ENCODE results near the gene PGLYRP4. TPM values are rescaled to one million over a fixed set of nuclear protein-coding genes. Genes with fewer than 3 reads are reported as not detected.

Gene PGLYRP4
- total RNA-seq, 2 donors from 2014 or later, result not detected

DNA sequence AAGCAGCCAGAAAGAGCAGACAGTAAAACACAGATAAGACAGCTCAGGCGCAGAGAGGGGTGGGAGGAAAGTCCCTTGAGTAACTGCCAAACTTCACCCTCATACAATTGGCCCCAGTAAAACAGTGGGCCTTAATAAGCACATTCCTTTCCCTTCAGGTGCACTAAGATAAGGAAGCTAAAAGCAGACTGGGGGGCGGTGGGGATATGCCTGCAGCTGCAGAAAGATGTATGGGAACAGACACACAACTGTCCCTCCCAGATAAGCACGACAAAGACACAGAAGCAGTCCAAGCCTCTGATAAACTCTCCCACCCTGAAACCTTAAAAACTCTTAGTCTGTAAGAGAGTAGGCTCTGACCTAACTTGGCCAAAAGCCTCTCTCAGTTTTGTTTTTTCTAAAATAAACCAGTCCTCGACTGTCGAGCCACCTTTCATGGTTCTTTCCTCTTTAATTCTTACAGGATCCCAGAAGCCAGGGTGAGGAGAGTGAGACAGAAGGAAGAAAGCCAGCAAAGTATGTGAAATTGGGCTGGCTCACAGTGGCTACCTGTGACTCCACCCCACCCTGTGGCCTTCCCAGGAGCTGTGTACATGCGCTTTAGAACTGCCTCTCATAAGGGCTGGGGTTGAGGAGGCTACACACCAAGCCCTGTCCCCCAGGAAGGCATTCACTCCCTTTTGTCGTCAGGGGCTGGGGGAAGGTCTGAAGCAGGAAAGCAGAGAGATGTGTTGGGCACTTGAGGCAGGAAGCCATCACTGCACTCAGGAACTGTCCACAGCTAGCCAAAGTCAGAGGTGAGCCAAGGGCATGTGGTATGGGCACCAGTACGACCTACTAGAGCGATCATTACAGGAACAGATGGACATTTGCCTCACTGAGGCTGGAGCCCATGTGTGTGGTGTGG, 4.6 kb downstream of the PGLYRP4 start:
- no peaks in the 10 kb centered on the region for H3K9me3 ChIP-seq (ENCODE audit: control insufficient read depth, low read length)
- Mint-ChIP-seq H3K36me3 (ENCODE audit: low read depth) (no peaks in the 10 kb centered on the region), H3K4me3 (no peak overlapping the region), H3K4me1 (peaks cover 32% of the 10 kb centered on the region), H3K9me3 (no peaks in the 10 kb centered on the region), H3K27ac (no peak overlapping the region), H3K27me3 (ENCODE audit: insufficient read depth) (peaks cover 9% of the 10 kb centered on the region)
- H3K36me3 ChIP-seq (ENCODE audit: control insufficient read depth, insufficient read depth, low read length), result no peaks in the 10 kb centered on the region
- H3K4me3 ChIP-seq (ENCODE audit: low read length), result peak overlapping the region; percentile 51
- TF ChIP-seq, protein P1, sequence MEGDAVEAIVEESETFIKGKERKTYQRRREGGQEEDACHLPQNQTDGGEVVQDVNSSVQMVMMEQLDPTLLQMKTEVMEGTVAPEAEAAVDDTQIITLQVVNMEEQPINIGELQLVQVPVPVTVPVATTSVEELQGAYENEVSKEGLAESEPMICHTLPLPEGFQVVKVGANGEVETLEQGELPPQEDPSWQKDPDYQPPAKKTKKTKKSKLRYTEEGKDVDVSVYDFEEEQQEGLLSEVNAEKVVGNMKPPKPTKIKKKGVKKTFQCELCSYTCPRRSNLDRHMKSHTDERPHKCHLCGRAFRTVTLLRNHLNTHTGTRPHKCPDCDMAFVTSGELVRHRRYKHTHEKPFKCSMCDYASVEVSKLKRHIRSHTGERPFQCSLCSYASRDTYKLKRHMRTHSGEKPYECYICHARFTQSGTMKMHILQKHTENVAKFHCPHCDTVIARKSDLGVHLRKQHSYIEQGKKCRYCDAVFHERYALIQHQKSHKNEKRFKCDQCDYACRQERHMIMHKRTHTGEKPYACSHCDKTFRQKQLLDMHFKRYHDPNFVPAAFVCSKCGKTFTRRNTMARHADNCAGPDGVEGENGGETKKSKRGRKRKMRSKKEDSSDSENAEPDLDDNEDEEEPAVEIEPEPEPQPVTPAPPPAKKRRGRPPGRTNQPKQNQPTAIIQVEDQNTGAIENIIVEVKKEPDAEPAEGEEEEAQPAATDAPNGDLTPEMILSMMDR (conservative IDR thresholded peaks at IDR 0.05), result no peak
- DNase-seq, result peak; percentile 45
- H3K27me3 ChIP-seq (ENCODE audit: control insufficient read depth, insufficient read depth, low read length, poor library complexity, severe bottlenecking), result no peaks in the 10 kb centered on the region
- peaks cover 15% of the 10 kb centered on the region for H3K4me1 ChIP-seq (ENCODE audit: control insufficient read depth, insufficient read depth, low read length)
- H3K9ac ChIP-seq (ENCODE audit: extremely low read depth, low read length, poor library complexity, severe bottlenecking), result no peak overlapping the region
- 78 to 85% methylated on average over 3 to 9 of the region's 9 CpGs for WGBS, 2 experiments (ENCODE audit: insufficient coverage in 1 of 2, insufficient read length in 1 of 2)
- H3K27ac ChIP-seq (ENCODE audit: low read depth, low read length), result no peak overlapping the region

DNA sequence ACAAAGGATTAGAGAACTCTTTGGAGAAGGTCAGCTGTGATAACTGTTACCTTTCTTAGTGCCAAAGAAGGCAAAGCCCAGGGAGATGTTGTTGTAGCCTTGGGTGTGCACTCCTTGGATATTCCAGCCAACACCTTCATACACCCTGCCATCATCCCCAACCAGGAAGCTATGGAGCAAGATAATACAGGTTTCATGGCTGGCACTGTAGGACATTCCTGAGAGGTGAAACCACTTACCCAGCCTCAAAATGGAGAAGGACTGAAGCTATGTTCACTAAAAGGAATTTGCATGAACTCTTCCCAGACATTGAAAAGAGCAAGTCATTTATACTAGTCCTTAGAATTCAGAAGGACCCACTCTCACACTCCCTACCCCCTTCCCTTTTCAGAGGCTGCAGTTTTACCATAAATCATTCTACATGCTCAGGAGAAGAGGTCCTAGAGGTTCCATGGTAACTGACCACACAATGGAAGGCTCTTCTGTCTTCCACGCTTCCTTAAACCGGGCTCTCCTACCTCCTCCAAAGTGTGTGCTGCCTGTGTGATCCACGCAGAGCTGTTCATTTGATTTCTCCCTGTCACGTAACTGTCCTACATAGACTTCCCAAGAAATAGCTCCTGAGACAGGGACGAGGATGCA, 5.5 kb downstream of the PGLYRP4 start:
- peaks cover 32% of the 10 kb centered on the region for H3K4me1 Mint-ChIP-seq
- Histone ChIP-seq H3K4me3 (ENCODE audit: low read length) (peak overlapping the region; percentile 51), H3K4me1 (ENCODE audit: control insufficient read depth, insufficient read depth, low read length) (peaks cover 15% of the 10 kb centered on the region), H3K9ac (ENCODE audit: extremely low read depth, low read length, poor library complexity, severe bottlenecking) (no peak overlapping the region), H3K27ac (ENCODE audit: low read depth, low read length) (no peak overlapping the region), H3K9me3 (ENCODE audit: control insufficient read depth, low read length) (no peaks in the 10 kb centered on the region), H3K36me3 (ENCODE audit: control insufficient read depth, insufficient read depth, low read length) (no peaks in the 10 kb centered on the region), H3K27me3 (ENCODE audit: control insufficient read depth, insufficient read depth, low read length, poor library complexity, severe bottlenecking) (peaks cover 3% of the 10 kb centered on the region)
- H3K27me3 Mint-ChIP-seq (ENCODE audit: insufficient read depth), result peaks cover 10% of the 10 kb centered on the region
- DNase-seq, result peak; percentile 33
- H3K9me3 Mint-ChIP-seq, result no peaks in the 10 kb centered on the region
- H3K4me3 Mint-ChIP-seq, result no peak overlapping the region
- no peaks in the 10 kb centered on the region for H3K36me3 Mint-ChIP-seq (ENCODE audit: low read depth)
- 0 to 65% methylated on average over 1 to 5 of the region's 5 CpGs for WGBS, 2 experiments (ENCODE audit: insufficient coverage in 1 of 2, insufficient read length in 1 of 2)
- no peak overlapping the region for H3K27ac Mint-ChIP-seq
- TF ChIP-seq, protein P1 (conservative IDR thresholded peaks at IDR 0.05), result no peak

DNA sequence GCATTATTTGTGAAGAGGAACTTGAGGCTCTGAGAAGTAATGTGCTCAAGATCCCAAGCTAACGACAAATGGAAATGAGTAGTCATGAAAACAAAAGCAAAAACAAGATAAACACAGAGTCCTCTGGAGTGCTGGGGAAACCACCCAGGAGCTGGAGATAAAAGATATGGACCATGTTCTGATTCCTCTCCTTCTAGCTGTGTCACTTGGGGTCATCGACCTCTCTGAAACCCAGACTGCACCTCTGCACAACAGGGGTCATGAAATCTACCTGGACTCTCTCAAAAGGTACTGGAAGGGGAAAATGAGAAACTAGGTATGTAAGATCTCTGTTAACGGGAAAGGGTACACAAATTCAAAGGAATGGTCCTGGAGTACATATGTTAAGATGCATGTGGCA, 6.5 kb downstream of the PGLYRP4 start:
- H3K4me3 ChIP-seq (ENCODE audit: low read length), result no peak overlapping the region
- H3K9ac ChIP-seq (ENCODE audit: extremely low read depth, low read length, poor library complexity, severe bottlenecking), result no peak overlapping the region
- H3K27ac ChIP-seq (ENCODE audit: low read depth, low read length), result no peak overlapping the region
- H3K4me1 ChIP-seq (ENCODE audit: control insufficient read depth, insufficient read depth, low read length), result peaks cover 15% of the 10 kb centered on the region
- H3K4me3 Mint-ChIP-seq, result no peak overlapping the region
- H3K4me1 Mint-ChIP-seq, result peaks cover 32% of the 10 kb centered on the region
- no peaks in the 10 kb centered on the region for H3K36me3 Mint-ChIP-seq (ENCODE audit: low read depth)
- no peaks in the 10 kb centered on the region for H3K36me3 ChIP-seq (ENCODE audit: control insufficient read depth, insufficient read depth, low read length)
- peaks cover 7% of the 10 kb centered on the region for H3K27me3 Mint-ChIP-seq (ENCODE audit: insufficient read depth)
- peaks cover 3% of the 10 kb centered on the region for H3K27me3 ChIP-seq (ENCODE audit: control insufficient read depth, insufficient read depth, low read length, poor library complexity, severe bottlenecking)
- H3K9me3 Mint-ChIP-seq, result no peaks in the 10 kb centered on the region
- 83 to 91% methylated on average over 3 of the region's 3 CpGs for WGBS, 2 experiments (ENCODE audit: insufficient coverage in 1 of 2, insufficient read length in 1 of 2)
- H3K9me3 ChIP-seq (ENCODE audit: control insufficient read depth, low read length), result no peaks in the 10 kb centered on the region
- TF ChIP-seq, protein P1 (conservative IDR thresholded peaks at IDR 0.05), result no peak
- peak; percentile 35 for DNase-seq
- H3K27ac Mint-ChIP-seq, result no peak overlapping the region

Measured in endodermal cell (in vitro differentiated cells).